NCI-H345 treated with DMSO at 0.1 percent for 48 hours (cell line): ENCODE data around the gene GPAT3.
"Not testable (repeated sequence)": the region's sequence is repeated elsewhere in the genome, so short reads cannot be mapped to it uniquely, and the experiment has no call there.

Source experiments
- DNase-seq: peaks from one replicate; lab custom pipeline; 2025; ENCODE audit not compliant: unreplicated experiment; lab: John Stamatoyannopoulos, UW

The GPAT3 gene

DNA sequence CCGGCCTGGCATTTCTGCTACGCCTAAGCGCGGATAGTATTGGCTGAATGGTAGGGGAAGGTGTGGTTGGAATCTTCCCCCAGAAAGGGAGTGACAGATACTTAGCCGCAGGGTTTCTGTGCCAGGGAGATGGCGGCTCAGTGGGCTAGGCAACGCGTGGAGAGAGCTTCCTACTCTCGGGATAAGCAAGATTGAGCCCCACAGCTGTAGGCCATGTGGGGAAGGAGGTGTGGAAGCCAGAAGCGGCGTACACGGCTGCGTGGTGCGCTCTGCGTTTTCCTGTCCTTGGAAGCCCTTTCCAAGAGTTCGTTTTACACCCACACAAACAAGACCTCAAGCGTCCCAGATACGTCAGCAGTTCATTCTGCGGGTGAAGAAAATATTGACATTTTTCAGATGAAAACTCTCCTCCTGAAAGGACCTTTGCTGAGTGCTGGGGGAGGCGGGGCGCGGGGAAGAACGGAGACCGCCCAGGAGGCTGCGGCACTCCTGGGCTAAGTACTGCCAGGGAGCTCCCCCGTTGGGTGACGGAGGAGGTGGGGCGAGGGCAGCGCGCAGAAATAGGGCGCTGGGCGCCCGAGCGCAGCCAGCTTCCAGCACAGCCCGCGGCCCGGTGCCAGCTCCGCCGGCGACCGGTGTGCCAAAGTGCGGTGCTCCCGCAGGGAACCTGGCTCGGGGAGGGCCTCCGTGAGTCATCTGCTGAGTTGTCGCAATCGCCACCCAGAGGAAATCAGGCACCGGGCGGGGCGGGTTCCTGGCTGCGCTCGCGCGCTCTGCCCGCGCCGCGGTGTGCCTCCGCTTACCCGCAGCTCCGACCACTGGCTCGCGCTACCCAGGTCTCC lies at the start of gene GPAT3:
Gene GPAT3, plus strand, starts transcription at position 589 of the 842 bp plus-strand sequence. CDS start 515 bp downstream, outside the sequence.
- peak; percentile 48 for DNase-seq

DNA sequence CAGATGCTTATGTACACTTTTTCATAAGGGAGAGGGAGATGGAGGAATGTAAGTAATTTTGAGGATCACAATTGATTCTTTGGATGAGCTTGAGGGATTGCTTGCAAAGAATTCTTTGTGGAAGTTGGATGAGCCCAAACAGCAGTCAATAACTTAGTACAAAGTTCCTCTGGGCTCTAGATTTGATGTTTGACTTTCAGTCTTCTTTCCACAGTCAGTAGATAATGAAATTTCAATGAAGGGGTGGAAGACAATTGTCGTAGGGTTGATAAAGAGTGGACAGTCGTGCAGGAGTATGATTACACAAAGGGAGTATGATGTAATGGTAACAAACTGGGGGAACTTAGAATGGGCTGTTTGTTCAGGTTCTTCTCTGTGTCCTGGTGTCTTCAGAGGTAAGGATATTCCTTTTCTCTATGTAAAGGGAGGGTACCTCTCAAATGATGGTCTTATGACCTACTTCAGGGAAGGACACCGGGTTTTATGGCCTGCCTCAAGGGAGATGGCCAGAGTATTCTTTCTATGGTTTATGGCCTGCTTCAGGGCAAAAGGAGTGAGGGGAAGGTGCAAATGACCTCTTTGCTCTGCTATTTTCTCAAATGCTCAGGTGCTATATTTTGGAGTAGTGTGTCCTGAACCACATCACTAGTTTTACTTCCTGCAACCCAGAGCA lies 49.3 kb upstream of the GPAT3 start:
- DNase-seq: no peak

DNA sequence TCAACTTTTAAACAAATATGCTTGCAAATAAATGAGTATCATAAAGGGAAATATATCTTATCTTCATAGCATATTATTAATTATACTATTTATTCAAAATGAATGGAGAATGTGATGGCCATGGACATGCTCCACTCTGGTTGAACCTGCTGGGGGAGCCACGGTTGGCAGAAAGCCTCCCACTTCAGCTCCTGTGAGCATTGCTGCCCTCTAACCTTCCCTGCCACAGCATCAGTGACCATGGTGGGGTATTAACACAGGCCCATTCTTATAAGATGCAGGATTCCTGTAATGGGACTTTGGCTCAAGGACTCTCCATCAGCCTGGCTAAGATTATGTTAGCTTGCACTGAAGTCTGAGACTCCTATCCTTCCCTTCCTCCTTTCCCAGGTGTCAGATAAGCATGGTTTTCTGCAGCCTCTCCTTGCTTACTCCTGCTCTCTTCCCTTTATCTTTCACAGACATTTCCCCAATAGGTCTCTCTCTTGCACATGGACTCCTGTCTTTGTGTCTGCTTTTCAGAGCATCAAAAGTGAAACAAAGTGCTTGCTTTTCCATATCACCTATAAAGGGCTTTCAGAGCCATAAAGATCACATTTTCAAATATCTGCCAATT lies 46.1 kb upstream of the GPAT3 start:
- no peak for DNase-seq

DNA sequence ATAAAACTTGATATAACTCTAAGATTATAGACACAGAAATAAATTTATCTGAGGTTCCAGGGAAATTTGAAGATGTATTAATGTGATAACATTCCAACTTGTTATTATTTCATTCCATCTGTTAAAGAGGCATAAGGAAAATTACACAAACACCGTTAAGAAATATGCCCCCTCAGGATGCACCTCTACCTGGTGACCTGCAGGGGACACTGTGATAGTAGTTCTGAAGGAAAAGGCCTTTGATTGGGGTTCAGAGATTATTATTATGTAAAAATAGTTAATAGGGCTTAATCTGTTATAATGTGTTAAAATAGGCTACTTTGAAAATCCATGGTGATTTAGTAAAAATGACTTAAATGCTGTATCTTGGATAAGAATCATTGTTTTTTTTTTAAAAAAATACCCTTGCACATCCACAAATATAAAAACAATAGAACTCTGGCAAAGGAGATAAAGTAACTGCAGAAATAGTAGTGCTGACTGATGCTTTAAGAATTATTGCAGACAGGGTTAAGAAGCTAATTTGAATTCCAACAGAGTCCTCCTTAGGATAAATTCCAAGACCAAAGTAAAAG lies 44.9 kb upstream of the GPAT3 start:
- no peak for DNase-seq

DNA sequence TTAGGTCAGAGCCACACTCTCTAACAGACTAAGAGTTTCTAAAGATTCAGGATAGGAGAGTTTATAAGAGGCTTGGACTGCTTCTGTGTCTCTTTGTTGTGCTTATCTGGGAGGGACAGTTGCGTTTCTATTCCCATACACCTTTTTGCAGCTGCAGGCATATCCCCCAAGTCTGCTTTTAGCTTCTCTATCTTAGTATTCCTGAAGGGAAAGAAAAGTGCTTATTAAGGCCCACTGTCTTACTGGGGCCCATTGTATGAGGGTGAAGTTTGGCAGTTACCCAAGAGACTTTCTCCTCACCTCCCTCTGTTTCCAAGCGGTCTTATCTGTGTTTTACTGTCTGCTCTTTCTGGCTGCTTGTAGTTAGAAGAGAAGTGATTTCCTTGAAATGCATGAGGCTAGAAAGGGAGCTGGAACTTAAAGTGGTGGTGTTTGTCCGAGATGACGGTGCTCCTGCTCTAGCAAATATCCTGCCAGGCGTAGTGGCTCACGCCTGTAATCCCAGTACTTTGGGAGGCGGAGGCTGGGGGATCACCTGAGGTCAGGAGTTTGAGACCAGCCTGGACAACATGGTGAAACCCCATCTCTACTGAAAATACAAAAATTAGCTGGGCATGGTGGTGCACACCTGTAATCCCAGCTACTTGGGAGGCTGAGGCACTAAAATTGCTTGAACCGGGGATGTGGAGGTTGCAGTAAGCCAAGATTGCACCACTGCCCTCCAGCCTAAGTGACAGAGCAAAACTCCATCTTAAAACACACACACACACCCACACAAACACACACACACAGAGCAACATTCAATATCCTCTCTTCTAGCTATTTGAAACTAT lies 39.6 kb upstream of the GPAT3 start:
- DNase-seq: not testable (repeated sequence)

DNA sequence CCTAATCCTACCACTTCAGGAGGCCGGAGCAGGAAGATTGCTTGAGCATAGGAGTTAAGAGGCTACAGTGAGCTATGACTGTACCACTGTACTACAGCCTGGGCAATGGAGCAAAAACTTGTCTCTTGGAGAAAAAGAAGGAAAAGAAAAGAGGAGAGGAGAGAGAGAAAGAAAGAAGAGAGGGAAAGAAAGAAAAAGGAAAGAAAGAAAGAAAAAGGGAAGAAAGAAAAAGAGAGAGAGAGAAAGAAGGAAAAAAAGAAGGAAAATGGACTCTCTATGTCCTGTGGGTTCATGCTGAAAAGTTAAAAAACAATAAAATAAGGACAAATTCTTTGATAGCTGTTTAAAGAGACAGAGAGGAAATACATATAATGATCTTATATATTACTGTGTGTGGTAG lies 37.7 kb upstream of the GPAT3 start:
- no peak for DNase-seq

DNA sequence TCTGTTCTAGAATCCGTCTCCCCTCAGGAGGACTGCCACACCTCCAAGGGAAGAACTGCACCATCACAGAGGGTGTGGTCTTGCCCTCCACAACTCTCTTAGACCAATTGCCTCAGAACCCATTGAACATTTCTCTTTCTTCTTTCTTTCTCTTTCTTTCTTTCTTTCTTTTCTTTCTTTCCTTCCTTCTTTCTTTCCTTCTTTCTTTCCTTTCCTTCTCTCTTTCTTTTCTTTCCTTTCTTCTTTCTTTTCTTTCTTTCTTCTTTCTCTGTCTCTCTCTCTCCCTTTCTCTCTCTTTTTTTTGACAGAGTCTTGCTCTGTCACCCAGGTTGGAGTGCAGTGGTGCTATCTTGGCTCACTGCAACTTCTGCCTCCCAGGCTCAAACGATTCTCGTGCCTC lies 34.2 kb upstream of the GPAT3 start:
- DNase-seq: not testable (repeated sequence)

DNA sequence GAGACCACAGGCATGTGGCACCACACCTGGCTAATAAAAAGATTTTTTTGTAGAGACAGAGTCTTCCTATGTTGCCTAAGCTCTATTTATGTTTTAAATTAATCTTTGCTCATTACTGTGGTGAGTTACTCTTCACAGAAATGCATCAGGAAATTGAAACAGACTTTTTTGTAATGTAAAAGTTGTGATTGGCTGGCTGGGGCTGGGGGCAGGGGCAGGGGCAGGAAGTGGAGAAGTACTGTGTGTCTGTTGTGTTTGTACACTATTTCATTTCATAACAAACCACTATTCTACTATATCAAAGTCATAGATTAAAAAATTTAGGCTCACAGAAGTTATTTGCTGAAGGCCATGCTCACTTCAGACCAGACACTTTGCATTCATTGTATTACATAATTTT lies 31.9 kb upstream of the GPAT3 start:
- DNase-seq: no peak

DNA sequence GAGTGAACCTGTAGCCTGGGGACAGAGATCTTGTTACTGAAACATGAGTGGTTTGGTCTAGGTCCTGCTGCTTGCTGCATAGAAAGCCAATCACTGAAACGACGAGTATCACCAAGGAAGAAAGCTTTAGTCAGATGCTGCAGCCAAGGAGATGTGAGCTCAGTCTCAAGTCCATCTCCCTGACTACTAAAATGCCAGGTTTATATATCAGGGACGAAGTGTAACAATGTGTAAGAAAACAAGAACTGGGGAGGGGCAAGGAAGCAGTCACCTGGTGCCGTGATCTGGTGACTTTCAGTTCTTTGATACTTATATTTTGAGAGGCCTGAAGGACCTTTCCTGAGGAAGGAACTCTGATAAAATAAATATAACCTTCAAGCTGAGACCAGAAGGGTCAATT lies 31.4 kb upstream of the GPAT3 start:
- no peak for DNase-seq

DNA sequence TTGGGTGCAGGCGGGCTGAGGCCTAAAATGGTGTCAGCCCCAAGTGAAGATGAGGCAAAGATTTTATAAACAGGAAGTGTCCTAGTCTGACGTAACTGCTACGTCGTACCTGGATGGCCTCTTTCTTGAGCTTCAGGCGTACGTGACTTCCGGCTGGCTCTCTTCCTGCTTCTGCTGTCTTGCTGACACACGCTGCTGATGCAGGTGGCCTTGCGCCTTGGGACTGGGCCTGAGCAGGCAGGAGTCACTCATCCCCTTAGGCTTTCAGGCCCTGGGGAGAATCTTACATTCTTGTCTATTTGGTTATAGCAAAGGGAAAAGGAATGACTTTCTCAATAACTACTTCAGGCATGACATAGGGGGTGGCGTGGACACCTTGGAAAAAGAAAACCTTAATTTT lies 30.9 kb upstream of the GPAT3 start:
- DNase-seq: no peak

DNA sequence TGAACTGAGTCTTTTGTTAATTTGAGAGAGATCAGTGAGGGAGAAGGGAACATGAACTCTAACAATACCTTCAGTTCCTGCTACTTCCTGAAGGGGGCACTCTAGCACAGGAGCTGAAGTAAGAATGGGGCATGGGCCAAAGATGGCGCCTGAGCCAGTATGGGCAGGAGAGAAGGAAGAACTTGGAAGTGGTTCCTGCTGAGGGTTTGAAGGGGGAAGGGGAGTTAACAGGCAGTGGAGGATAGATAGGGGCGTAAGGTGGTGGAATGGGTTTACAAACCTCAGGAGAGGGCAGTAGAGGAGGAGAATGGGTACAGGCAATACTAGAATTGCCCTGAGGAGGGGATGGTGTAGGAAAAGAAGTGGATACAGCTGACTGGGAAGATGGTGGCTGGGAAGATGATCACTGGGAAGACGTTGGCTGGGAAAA lies 26.7 kb upstream of the GPAT3 start:
- not testable (repeated sequence) for DNase-seq

DNA sequence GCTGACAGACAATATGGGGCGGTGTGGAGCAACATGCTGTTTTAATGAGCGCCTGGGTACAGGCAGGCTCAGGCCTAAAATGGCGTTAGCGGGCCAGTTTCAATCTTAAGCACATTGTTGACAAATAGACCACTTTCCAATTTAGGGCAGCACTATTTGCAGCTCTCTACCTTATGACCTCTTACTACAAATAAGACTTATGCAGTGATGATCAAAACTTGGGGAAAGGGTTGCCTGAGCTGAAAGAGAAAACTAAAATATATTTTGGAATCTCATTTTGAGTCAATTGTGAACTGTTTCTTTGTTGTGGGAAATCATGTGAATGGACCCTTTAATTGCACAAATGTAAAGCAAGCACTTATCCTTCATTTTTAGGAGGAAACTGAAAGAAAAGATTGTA lies 25.5 kb upstream of the GPAT3 start:
- DNase-seq: no peak

DNA sequence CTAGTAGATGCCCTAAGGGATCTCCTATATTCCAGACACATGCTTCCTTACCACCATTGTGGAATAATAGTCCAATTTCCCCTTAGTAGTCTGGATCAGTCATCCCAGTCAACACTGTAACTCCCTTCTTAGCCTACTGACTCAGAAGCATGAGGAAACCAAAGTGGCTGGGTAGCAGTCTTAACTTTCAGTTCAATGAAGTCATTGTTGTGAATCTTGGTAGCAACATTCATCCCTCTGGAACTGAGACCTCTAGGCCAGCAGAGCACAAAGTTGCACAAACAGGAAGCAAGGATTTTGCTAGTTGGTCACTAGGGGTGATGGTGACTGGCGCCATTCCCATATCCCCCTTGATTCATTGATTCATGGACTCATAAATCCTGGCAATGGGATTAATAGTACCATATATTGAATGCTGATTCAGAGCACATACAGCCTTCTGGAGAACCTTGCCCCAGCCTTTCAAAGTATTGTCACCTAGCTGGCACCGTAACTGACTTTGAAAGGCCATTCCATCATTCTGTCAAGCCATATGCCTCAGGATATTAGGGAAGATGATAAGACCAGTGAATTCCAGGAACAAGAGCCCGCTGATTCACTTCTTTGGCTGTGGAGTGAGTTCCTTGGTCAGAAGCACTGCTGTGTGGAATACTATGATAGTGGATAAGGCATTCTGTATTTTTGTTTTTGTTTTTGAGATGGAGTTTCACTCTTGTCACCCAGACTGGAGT lies 19.7 kb upstream of the GPAT3 start:
- no peak for DNase-seq

DNA sequence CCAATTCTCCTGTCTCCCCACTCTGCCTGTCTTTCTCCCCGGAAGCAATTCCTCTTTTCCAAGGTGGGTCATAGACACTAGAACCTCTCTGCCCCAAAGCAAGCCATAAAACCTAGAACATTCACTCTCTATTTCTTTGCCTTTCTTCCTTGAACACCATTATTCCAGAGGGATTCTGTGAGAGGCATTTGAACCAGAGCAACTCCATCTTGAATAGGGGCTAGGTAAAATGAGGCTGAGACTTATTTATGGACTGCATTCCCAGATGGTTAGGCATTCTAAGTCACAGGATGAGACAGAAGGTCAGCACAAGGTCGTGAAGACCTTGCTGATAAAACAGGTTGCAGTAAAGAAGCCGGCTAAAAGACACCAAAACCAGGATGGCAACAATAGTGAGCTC lies 13.7 kb upstream of the GPAT3 start:
- DNase-seq: no peak

DNA sequence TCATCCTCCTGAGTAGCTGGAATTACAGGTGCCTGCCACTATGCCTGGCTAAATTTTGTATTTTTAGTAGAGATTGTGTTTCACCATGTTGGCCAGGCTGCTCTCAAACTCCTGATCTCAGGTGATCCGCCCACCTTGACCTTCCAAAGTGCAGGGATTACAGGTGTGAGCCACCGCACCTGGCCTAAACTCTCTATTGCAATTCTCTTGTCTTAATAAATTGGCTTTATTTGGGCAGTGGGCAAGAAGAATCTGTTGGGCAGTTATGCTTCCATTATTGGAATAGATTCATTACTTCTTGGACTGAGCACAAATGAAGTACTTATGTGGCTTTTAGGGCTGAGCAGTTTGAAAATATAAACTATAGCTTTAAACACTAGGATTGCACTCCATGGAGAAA lies 8.2 kb upstream of the GPAT3 start:
- no peak for DNase-seq

DNA sequence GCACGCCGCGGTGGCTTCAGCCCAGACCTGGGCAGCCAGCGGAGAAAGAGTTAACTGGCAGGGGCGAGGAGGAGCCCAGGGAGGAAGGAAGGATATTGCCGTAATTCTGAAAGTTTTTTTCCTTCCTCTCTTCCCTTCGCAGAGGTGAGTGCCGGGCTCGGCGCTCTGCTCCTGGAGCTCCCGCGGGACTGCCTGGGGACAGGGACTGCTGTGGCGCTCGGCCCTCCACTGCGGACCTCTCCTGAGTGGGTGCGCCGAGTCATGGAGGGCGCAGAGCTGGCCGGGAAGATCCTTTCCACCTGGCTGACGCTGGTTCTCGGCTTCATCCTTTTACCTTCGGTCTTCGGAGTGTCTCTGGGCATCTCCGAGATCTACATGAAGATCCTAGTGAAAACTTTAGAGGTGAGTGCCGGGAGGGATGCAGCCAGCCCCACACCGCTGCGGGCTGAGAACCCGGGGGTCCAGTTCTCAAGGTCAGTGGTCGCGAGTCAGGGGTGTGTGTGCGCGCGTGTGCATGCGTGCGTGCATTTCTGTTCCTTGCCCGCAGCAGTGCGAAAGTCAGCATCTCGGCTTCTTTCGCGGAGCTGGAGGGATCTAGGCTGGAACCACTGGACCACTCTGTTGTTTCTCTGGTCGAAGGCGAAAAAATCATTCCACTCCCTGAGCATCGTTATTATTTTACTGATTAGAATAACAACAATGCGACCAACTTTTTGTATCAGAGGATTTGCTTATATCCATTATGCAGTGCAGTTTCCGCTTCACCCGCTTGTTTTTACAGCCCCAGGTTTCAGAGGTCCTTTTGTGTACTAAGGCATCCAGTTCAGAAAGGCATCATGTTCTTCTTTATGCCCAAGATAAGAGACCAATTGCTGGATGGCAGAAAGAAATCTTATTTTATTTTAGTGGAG lies 709 bp downstream of the GPAT3 start:
- DNase-seq: no peak

DNA sequence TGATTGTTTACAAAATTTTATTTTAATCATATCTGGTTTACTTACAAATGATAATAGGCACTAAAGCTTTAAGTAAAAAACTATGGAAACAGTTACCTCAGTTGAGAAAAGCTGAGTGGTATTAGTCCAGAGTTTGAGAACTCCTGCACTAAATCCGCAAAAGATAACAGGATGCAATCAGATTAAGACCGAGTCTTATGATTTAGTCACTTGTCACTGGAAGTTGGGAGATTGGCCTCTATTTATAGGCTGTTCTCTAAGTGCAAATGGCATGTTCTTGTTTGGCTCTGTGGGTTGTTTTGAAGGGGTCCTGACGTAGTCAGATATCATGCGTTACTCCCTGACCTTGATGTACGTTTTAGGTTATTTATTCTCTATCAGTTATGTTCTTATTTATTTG lies 6.3 kb downstream of the GPAT3 start:
- DNase-seq: no peak

DNA sequence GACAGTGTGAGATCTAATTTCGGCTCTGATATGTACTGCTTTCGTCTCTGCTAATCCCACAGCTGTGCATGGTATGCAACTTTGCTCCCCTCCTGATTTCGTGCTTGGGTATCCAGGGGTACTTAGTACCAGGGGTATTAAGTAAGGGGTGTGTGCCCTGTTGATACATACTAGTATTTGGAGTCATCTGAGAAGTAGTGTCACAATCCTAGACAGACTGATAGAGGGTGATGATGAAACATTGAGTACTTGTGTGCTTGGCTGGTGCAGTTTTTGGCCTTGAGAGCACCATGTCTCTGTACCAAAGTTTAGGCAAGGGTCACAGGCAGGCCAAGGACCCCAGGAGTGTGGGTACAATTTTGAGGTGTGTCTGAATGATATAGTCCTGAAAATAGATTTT lies 10.9 kb downstream of the GPAT3 start:
- no peak for DNase-seq
